Panc1 (cell line): Measurements from ENCODE around the gene CLEC16A. TPM values are rescaled to one million over a fixed set of nuclear protein-coding genes. Genes with fewer than 3 reads are reported as not detected.

ENCODE experiments used
- ATAC-seq: fragments of 200-7000 bp; cut with Tn5 transposase; 2 replicates; pipeline ENCODE4 v1.9.1; 2020; ENCODE audit warnings: mild to moderate bottlenecking, moderate library complexity
- BruUV-seq: library from RNA; stranded (reverse); fragments of 400-500 nt; replicated peaks from 2 replicates; lab custom pipeline; 2021; lab: Mats Ljungman, UMichigan
- CTCF ChIA-PET: fragments of 300-600 bp; sonication (Branson Sonifier 250); formaldehyde crosslinking; loops from one replicate; lab custom pipeline; 2022; ENCODE audit warnings: antibody characterized with exemption; lab: Charles Lee
- POLR2A ChIA-PET: fragments of 300-600 bp; sonication (Branson Sonifier 250); formaldehyde crosslinking; loops from one replicate; lab custom pipeline; 2022; ENCODE audit warnings: antibody characterized with exemption; lab: Charles Lee
- DNase-seq: peaks from one replicate; pipeline ENCODE4 v3.0.0-alpha.2; 2010; ENCODE audit warnings: low read depth, low spot score
- H3K27ac ChIP-seq: 2 replicates; pipeline ENCODE4 v1.5.1; 2011; ENCODE audit warnings: mild to moderate bottlenecking, low read length, inconsistent platforms
- H3K27me3 ChIP-seq: fragments of 200-500 bp; sonication (Bioruptor generic); 2 replicates; pipeline ENCODE4 v1.6.0; 2014; ENCODE audit warnings: low read length, inconsistent platforms; ENCODE audit not compliant: control insufficient read depth, insufficient read depth
- H3K36me3 ChIP-seq: fragments of 200-500 bp; sonication (Bioruptor generic); 2 replicates; pipeline ENCODE4 v1.5.1; 2014; ENCODE audit warnings: inconsistent platforms, mild to moderate bottlenecking, low read length, moderate library complexity; ENCODE audit not compliant: control insufficient read depth, insufficient read depth
- H3K4me1 ChIP-seq: 2 replicates; pipeline ENCODE4 v1.5.1; 2011; ENCODE audit warnings: inconsistent platforms, mild to moderate bottlenecking, low read length, moderate library complexity; ENCODE audit not compliant: control insufficient read depth, insufficient read depth
- H3K4me3 ChIP-seq, 2 experiments: 2 replicates each; pipeline ENCODE4 v1.5.1; 2011 to 2012; ENCODE audit warnings: low read depth in 2 of 2, low read length in 2 of 2, mild to moderate bottlenecking in 2 of 2, inconsistent platforms in 1 of 2, moderate library complexity in 1 of 2
- H3K9me3 ChIP-seq: fragments of 200-500 bp; sonication (Bioruptor generic); 2 replicates; pipeline ENCODE4 v1.5.1; 2014; ENCODE audit warnings: low read depth, mild to moderate bottlenecking, inconsistent platforms, low read length, moderate library complexity; ENCODE audit not compliant: control insufficient read depth, insufficient read depth
- CTCF ChIP-seq: fragments of 450-650 bp; IDR thresholded peaks from 2 replicates; pipeline ENCODE4 v1.5.1; 2017; ENCODE audit warnings: mild to moderate bottlenecking
- POLR2AphosphoS5 ChIP-seq: IDR thresholded peaks from 2 replicates; pipeline ENCODE4 v1.6.1; 2012; ENCODE audit warnings: mild to moderate bottlenecking, low read depth, low read length, moderate library complexity
- REST ChIP-seq, 2 experiments: IDR thresholded peaks; 2 replicates each; pipeline ENCODE4 v1.6.1; 2011 to 2012; ENCODE audit warnings: low read depth in 2 of 2, control low read depth in 1 of 2, low read length in 1 of 2, mild to moderate bottlenecking in 1 of 2, moderate library complexity in 1 of 2; ENCODE audit not compliant: insufficient read depth in 1 of 2
- SIN3A ChIP-seq: IDR thresholded peaks from 2 replicates; pipeline ENCODE4 v1.6.1; 2012; ENCODE audit warnings: low read depth, mild to moderate bottlenecking, low read length, moderate library complexity, borderline replicate concordance; ENCODE audit not compliant: insufficient read depth
- TCF7L2 ChIP-seq: IDR thresholded peaks from 2 replicates; pipeline ENCODE4 v1.6.1; 2011; ENCODE audit warnings: mild to moderate bottlenecking, low read depth, low read length, inconsistent platforms
- in situ Hi-C: cut with HindIII; loops from 2 replicates; pipeline ENCODE4 v1.10.0; 2016; ENCODE audit warnings: low sequenced_read_pairs, low pct_unique_long_range_greater_than_20kb
- intact Hi-C: fragments of 100-400 bp; cut with micrococcal nuclease; formaldehyde crosslinking; loops from one replicate; pipeline ENCODE4 v1.10.0; 2022; ENCODE audit not compliant: unreplicated experiment
- total RNA-seq: library from RNA; stranded (reverse); gene quantifications from one replicate; pipeline ENCODE4 v1.2.1, GENCODE V29; 2021; ENCODE audit not compliant: unreplicated experiment

The CLEC16A gene
- total RNA-seq, 1 experiment from 2014 or later: 21.0 TPM

DNA sequence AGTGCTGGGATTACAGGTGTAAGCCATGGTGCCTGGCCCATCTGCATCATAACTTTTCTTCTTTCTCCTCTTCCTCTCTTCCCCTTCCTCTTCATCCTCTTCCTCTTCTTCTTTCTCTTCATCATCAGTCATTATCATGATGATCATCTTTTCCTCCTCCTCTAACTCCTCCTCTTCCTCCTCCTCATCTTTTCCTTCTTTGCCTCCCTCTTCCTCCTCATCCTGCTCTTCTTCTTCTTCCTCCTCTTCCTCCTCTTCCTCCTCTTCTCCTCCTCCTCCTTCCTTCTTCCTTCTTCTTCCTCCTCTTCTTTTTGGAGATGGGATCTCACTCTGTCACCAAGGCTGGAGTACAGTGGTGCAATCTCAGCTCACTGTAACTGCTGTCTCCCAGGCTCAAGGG is 249.1 kb downstream of the CLEC16A start:
- Histone ChIP-seq H3K4me3 (no peak overlapping the region), H3K36me3 (no peaks in the 10 kb centered on the region), H3K9me3 (no peaks in the 10 kb centered on the region), H3K4me1 (no peaks in the 10 kb centered on the region), H3K27ac (no peak overlapping the region), H3K27me3 (no peaks in the 10 kb centered on the region)
- CTCF ChIA-PET: no interaction called here
- in situ Hi-C loops (no loop called here), intact Hi-C loops (no loop called here)
- POLR2A ChIA-PET: no interaction called here
- DNase-seq: no peak
- no TSS peak for BruUV-seq
- ATAC-seq: no peak
- no peak for TF ChIP-seq SIN3A

GRCh38 chr16:11194913-11195312 is 250.5 kb downstream of the CLEC16A start:
- Histone ChIP-seq H3K4me1 (peaks cover 7% of the 10 kb centered on the region), H3K36me3 (no peaks in the 10 kb centered on the region), H3K9me3 (no peaks in the 10 kb centered on the region), H3K4me3 (no peak overlapping the region), H3K27ac (no peak overlapping the region), H3K27me3 (no peaks in the 10 kb centered on the region)
- DNase-seq (no peak), ATAC-seq (no peak)
- intact Hi-C loops: no loop called here
- no TSS peak for BruUV-seq
- CTCF ChIA-PET: no interaction called here
- in situ Hi-C loops: no loop called here
- POLR2A ChIA-PET: interaction anchor here (0.6 kb wide), 1 partner anchor 30 kb away, joined by 3 read pairs; no protein-coding TSS in a partner anchor
- TF ChIP-seq POLR2AphosphoS5: no peak
- TF ChIP-seq SIN3A: no peak
- TF ChIP-seq REST (IDR thresholded peaks at IDR 0.05; ENCODE audit: insufficient read depth in 1 of 2, low read depth in 2 of 2, low read length in 1 of 2): no peak
- TF ChIP-seq TCF7L2: no peak
- TF ChIP-seq CTCF: no peak

DNA sequence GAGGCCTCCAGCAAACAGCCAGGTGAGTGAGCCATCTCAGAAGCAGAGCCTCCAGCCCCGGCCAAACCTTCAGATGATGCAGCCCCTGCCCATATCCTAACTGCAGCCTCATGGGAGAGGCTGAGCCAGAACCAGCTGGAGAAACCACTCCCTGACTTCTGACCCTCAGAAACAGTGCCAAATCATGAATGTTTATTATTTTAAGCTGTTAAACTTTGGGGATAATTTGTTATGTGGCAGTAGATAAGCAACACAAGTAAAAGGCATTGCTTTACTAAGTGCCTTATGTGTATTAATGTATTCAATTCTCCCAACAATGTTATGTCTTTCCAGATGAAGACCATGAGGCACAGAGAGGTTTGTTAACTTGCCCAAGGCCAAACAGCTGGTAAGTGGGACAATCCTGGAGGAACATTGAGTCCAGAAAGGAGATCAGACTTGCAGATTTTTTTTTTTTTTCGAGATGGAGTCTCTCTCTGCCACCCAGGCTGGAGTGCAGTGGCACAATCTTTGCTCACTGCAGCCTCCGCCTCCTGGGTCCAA is 252.0 kb downstream of the CLEC16A start:
- H3K4me1 ChIP-seq: peaks cover 13% of the 10 kb centered on the region
- H3K9me3 ChIP-seq: no peaks in the 10 kb centered on the region
- no peak for ATAC-seq
- no peak overlapping the region for H3K4me3 ChIP-seq
- no peaks in the 10 kb centered on the region for H3K36me3 ChIP-seq
- in situ Hi-C loops (no loop called here), intact Hi-C loops (no loop called here)
- ChIA-PET POLR2A (no interaction called here), CTCF (no interaction called here)
- BruUV-seq: no TSS peak
- no peak for DNase-seq
- no peak overlapping the region for H3K27ac ChIP-seq
- TF ChIP-seq SIN3A (no peak), REST (IDR thresholded peaks at IDR 0.05; ENCODE audit: insufficient read depth in 1 of 2, low read depth in 2 of 2, low read length in 1 of 2) (no peak), CTCF (no peak), POLR2AphosphoS5 (no peak), TCF7L2 (no peak)
- H3K27me3 ChIP-seq: no peaks in the 10 kb centered on the region
